Liver (tissue), 9 donors: ENCODE results near the gene RAB3C. TPM values are rescaled to one million over a fixed set of nuclear protein-coding genes. Genes with fewer than 3 reads are reported as not detected.

Source experiments
- DNase-seq: peaks from one replicate; pipeline ENCODE4 v3.0.0-alpha.2; 2017; ENCODE audit warnings: low spot score
- H3K27ac ChIP-seq, 2 donors: one replicate each; pipeline ENCODE4 v1.7.0; 2013; ENCODE audit warnings: inconsistent platforms in 2 of 2, low read length in 2 of 2, control low read depth in 1 of 2, low read depth in 1 of 2, mild to moderate bottlenecking in 1 of 2
- H3K27me3 ChIP-seq, 4 donors: one replicate each; pipeline versions ENCODE4 v1.6.1 to v1.7.0; 2013; ENCODE audit warnings: low read length in 3 of 4, inconsistent platforms in 1 of 4, mild to moderate bottlenecking in 1 of 4, moderate library complexity in 1 of 4; ENCODE audit not compliant: control insufficient read depth in 4 of 4, insufficient read depth in 4 of 4
- H3K36me3 ChIP-seq, 4 donors: one replicate each; pipeline versions ENCODE4 v1.6.1 to v1.7.0; 2013; ENCODE audit warnings: low read length in 3 of 4, mild to moderate bottlenecking in 3 of 4, low read depth in 1 of 4, moderate library complexity in 1 of 4; ENCODE audit not compliant: control insufficient read depth in 4 of 4, insufficient read depth in 3 of 4
- H3K4me1 ChIP-seq, 4 donors: one replicate each; pipeline versions ENCODE4 v1.6.1 to v1.7.0; 2013; ENCODE audit warnings: low read length in 3 of 4, mild to moderate bottlenecking in 3 of 4, moderate library complexity in 1 of 4; ENCODE audit not compliant: control insufficient read depth in 4 of 4, insufficient read depth in 4 of 4
- H3K4me3 ChIP-seq, 3 donors: one replicate each; pipeline versions ENCODE4 v1.6.1 to v1.7.0; 2013; ENCODE audit warnings: low read length in 3 of 3, control low read depth in 1 of 3, low read depth in 1 of 3, mild to moderate bottlenecking in 1 of 3
- H3K9ac ChIP-seq, 2 donors: one replicate each; pipeline ENCODE4 v1.7.0; 2013; ENCODE audit warnings: low read length in 2 of 2, mild to moderate bottlenecking in 2 of 2, moderate library complexity in 2 of 2, control low read depth in 1 of 2, low read depth in 1 of 2
- H3K9me3 ChIP-seq, 4 donors: one replicate each; pipeline versions ENCODE4 v1.6.1 to v1.7.0; 2013; ENCODE audit warnings: low read length in 3 of 4; ENCODE audit not compliant: control insufficient read depth in 4 of 4
- ATF3 ChIP-seq: IDR thresholded peaks from 2 replicates; pipeline ENCODE4 v1.6.1; 2016; ENCODE audit warnings: antibody characterized with exemption
- EGR1 ChIP-seq, 2 donors: IDR thresholded peaks; 2 replicates each; pipeline ENCODE4 v1.6.1; 2016 to 2018; ENCODE audit warnings: antibody characterized with exemption in 2 of 2, low read depth in 2 of 2
- FOXA1 ChIP-seq: IDR thresholded peaks from 2 replicates; pipeline ENCODE4 v1.6.1; 2016; ENCODE audit warnings: antibody characterized with exemption
- GABPA ChIP-seq, 2 donors: IDR thresholded peaks in 1 of 2; conservative IDR thresholded peaks in 1 of 2; 2 replicates each; pipeline ENCODE4 v1.6.1; 2016; ENCODE audit warnings: antibody characterized with exemption in 2 of 2, mild to moderate bottlenecking in 1 of 2, moderate library complexity in 1 of 2
- HNF4A ChIP-seq, 2 donors: conservative IDR thresholded peaks; 2 replicates each; pipeline ENCODE4 v1.6.1; 2016; ENCODE audit warnings: antibody characterized with exemption in 2 of 2, mild to moderate bottlenecking in 2 of 2
- HNF4G ChIP-seq: IDR thresholded peaks from 2 replicates; pipeline ENCODE4 v1.6.1; 2016; ENCODE audit warnings: antibody characterized with exemption
- JUND ChIP-seq, 2 donors: IDR thresholded peaks; 2 replicates each; pipeline ENCODE4 v1.6.1; 2016; ENCODE audit warnings: antibody characterized with exemption in 2 of 2
- NR2F2 ChIP-seq: IDR thresholded peaks from 2 replicates; pipeline ENCODE4 v1.6.1; 2016; ENCODE audit warnings: antibody characterized with exemption
- RAD21 ChIP-seq, 2 donors: IDR thresholded peaks; 2 replicates each; pipeline ENCODE4 v1.6.1; 2016; ENCODE audit warnings: antibody characterized with exemption in 2 of 2, mild to moderate bottlenecking in 2 of 2
- REST ChIP-seq: IDR thresholded peaks from 2 replicates; pipeline ENCODE4 v1.6.1; 2016; ENCODE audit warnings: antibody characterized with exemption, mild to moderate bottlenecking
- SP1 ChIP-seq: IDR thresholded peaks from 2 replicates; pipeline ENCODE4 v1.6.1; 2018; ENCODE audit warnings: antibody characterized with exemption, mild to moderate bottlenecking
- TAF1 ChIP-seq: conservative IDR thresholded peaks from 2 replicates; pipeline ENCODE4 v1.6.1; 2016; ENCODE audit warnings: antibody characterized with exemption, mild to moderate bottlenecking
- YY1 ChIP-seq: IDR thresholded peaks from 2 replicates; pipeline ENCODE4 v1.6.1; 2016; ENCODE audit warnings: antibody characterized with exemption, mild to moderate bottlenecking
- WGBS: extraction: QIAGEN DNeasy Blood & Tissue Kit; methylation state at CpG from one replicate; pipeline ENCODE4 v1.1.7; 2013; 5-methylcytosine and 5-hydroxymethylcytosine counted together
- polyA plus RNA-seq, 2 donors: library from polyadenylated mRNA; stranded (reverse) in 1 of 2; unstranded in 1 of 2; fragments of 200-250 nt in 1 of 2; fragments of >200 nt in 1 of 2; fragmentation: Nextera tagmentation in 1 of 2; extraction: Ambion mirVana in 1 of 2; gene quantifications; one replicate each; pipeline versions ENCODE4 v1.2.1 to v1.2.3, GENCODE V29; 2013 to 2015
- total RNA-seq, 2 donors: library from RNA; depleted of rRNA; stranded (reverse); fragments of >200 nt; gene quantifications; one replicate each; pipeline ENCODE4 v1.2.3, GENCODE V29; 2014
- TF ChIP-seq, protein P1 (sequence below): fragments of 150-350 bp; IDR thresholded peaks from 2 replicates; pipeline ENCODE4 v1.5.1; 2017; ENCODE audit warnings: improper control_type of control experiment, low read depth, low read length; ENCODE audit not compliant: missing input control
- donor health status: healthy.
- donor health status: healthy.
- donor health status: healthy.
- donor health status: healthy.
- donor health status: healthy.

RAB3C gene
- total and polyA plus RNA-seq, 4 donors, result 0.72 to 4.6 (median 1.3) TPM

DNA sequence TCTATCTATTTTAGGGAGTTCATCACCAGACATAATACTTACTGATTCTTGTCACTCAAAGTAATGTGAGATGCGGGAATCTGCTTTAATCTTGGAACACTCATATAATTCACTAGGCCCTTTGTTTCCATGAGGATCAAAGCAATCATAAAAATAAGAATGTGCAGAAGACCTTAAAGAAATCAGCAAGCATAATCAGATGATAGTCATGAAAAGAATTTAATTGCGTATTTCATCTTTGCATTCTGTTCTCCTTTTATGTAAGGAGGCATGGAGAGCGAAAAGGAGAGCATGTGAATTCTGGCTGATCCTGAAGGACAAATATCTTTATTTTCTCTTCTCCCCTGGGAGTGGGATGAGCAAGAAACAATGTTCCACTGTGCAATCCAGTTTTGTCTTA, 128.0 kb downstream of the RAB3C start:
- over 99% methylated on average over 3 of the region's 3 CpGs for WGBS
- TF ChIP-seq YY1 (no peak), REST (no peak), JUND (IDR thresholded peaks at IDR 0.05) (no peak), TAF1 (no peak)
- H3K4me1 ChIP-seq, result peaks cover 0 to 5% (median 2%) of the 10 kb centered on the region in 4 donors
- H3K27ac ChIP-seq, result no peak overlapping the region
- no peak for DNase-seq
- no peak overlapping the region for H3K9ac ChIP-seq
- H3K9me3 ChIP-seq, result peaks cover 0 to 3% (median 0%) of the 10 kb centered on the region in 4 donors
- H3K4me3 ChIP-seq, result no peak overlapping the region
- no peaks in the 10 kb centered on the region for H3K36me3 ChIP-seq
- no peaks in the 10 kb centered on the region for H3K27me3 ChIP-seq

DNA sequence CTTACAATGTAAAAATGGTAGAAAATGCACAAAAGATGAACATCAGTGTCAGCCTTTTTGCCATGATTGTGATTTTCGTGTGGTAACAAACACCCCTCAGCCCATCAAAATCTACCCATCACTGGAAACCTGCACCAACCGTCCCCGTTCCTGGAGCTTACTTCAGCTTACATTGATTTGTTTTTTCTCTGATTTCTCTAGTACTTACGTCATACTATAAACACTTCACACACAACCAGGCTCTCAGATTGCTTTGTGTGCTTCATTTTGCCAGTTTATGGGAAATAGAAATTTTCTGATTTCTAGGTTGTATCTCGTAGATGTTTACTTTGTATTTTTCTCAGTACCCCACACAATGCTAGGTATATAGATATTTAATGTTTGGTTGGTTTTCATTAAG, 129.1 kb downstream of the RAB3C start:
- H3K36me3 ChIP-seq, result no peaks in the 10 kb centered on the region
- WGBS, result 52% methylated on average over 5 of the region's 5 CpGs

DNA sequence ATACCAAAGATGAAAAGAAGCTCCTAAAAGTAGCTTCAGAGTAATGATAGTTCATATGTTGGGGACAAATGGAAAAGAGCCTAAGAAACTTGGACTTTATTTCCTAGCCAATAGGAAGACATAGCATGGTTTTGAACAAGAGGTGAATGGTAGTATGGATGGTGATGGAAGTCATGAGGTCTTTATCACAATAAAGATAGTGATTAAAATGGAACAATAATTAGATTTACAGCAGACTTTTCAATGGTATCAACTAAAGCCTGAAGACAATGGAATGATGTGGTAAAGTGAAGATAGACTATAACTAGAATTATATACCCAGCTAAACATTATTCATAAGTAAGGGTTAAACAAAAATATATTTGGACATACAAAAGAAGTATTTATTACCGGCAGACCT, 131.2 kb downstream of the RAB3C start:
- no peak overlapping the region for H3K27ac ChIP-seq
- no peaks in the 10 kb centered on the region for H3K36me3 ChIP-seq
- no peak overlapping the region for H3K9ac ChIP-seq
- TF ChIP-seq HNF4A (conservative IDR thresholded peaks at IDR 0.05), result no peak
- TF ChIP-seq JUND (IDR thresholded peaks at IDR 0.05), result no peak
- no peak for TF ChIP-seq NR2F2
- no peak for TF ChIP-seq HNF4G
- no peak for TF ChIP-seq ATF3
- no peak for TF ChIP-seq RAD21 (IDR thresholded peaks at IDR 0.05)
- TF ChIP-seq SP1, result no peak
- no peak for TF ChIP-seq TAF1
- no peak for TF ChIP-seq EGR1 (IDR thresholded peaks at IDR 0.05; ENCODE audit: low read depth in 2 of 2)
- no peak for TF ChIP-seq GABPA (IDR thresholded peaks at IDR 0.05 in 1 of 2, conservative IDR thresholded peaks at IDR 0.05 in 1 of 2)
- H3K4me3 ChIP-seq, result no peak overlapping the region
- no peak for DNase-seq
- H3K4me1 ChIP-seq, result peaks cover 0 to 5% (median 3%) of the 10 kb centered on the region in 4 donors
- peaks cover 0 to 3% (median 0%) of the 10 kb centered on the region in 4 donors for H3K9me3 ChIP-seq
- 98% methylated on average over 1 of the region's 1 CpG for WGBS
- H3K27me3 ChIP-seq, result no peaks in the 10 kb centered on the region

More for the DNA sequence above, 129.1 kb downstream of the RAB3C start:
- peaks cover 0 to 5% (median 4%) of the 10 kb centered on the region in 4 donors for H3K4me1 ChIP-seq
- H3K9me3 ChIP-seq, result peaks cover 0 to 3% (median 0%) of the 10 kb centered on the region in 4 donors
- TF ChIP-seq TAF1 (no peak), JUND (IDR thresholded peaks at IDR 0.05) (no peak), FOXA1 (no peak), EGR1 (IDR thresholded peaks at IDR 0.05; ENCODE audit: low read depth in 2 of 2) (no peak)
- TF ChIP-seq, protein P1, sequence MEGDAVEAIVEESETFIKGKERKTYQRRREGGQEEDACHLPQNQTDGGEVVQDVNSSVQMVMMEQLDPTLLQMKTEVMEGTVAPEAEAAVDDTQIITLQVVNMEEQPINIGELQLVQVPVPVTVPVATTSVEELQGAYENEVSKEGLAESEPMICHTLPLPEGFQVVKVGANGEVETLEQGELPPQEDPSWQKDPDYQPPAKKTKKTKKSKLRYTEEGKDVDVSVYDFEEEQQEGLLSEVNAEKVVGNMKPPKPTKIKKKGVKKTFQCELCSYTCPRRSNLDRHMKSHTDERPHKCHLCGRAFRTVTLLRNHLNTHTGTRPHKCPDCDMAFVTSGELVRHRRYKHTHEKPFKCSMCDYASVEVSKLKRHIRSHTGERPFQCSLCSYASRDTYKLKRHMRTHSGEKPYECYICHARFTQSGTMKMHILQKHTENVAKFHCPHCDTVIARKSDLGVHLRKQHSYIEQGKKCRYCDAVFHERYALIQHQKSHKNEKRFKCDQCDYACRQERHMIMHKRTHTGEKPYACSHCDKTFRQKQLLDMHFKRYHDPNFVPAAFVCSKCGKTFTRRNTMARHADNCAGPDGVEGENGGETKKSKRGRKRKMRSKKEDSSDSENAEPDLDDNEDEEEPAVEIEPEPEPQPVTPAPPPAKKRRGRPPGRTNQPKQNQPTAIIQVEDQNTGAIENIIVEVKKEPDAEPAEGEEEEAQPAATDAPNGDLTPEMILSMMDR, result no peak
- H3K27ac ChIP-seq, result peak overlapping the region in 1 of 2 donors; percentile 20
- H3K27me3 ChIP-seq, result no peaks in the 10 kb centered on the region
- no peak overlapping the region for H3K4me3 ChIP-seq
- H3K9ac ChIP-seq, result no peak overlapping the region
- no peak for DNase-seq
